ENCODE data around the gene UBXN2A. TPM values are rescaled to one million over a fixed set of nuclear protein-coding genes. Genes with fewer than 3 reads are reported as not detected.

UBXN2A gene
- total and polyA plus RNA-seq, 10 of the 15 experiments (the other 5 are each of a cell fraction or from before 2014, with no cell fraction given), result 3.7 to 23.5 (median 14.6) TPM

GRCh38 chr2:23939987-23940717, at the start of gene UBXN2A (continued):
- TF ChIP-seq RFX5 (IDR thresholded peaks at IDR 0.05; ENCODE audit: low read depth, low read length) (no peak), ZBTB33 (IDR thresholded peaks at IDR 0.05) (no peak), CHD2 (IDR thresholded peaks at IDR 0.05; ENCODE audit: borderline replicate concordance, low read depth, low read length) (0 out of 2 replicates have a peak, but pooled peaks have one; percentile 14), NFIC (IDR thresholded peaks at IDR 0.05; ENCODE audit: low read depth, low read length) (no peak), SKIL (IDR thresholded peaks at IDR 0.05; ENCODE audit: low read depth, poor library complexity, severe bottlenecking) (no peak), CUX1 (IDR thresholded peaks at IDR 0.05; ENCODE audit: insufficient replicate concordance, low read depth, low read length) (no peak), IKZF2 (IDR thresholded peaks at IDR 0.05) (no peak), SRF (IDR thresholded peaks at IDR 0.05; ENCODE audit: low read depth in 2 of 2, low read length in 2 of 2) (no peak), SMAD5 (IDR thresholded peaks at IDR 0.05; ENCODE audit: low read depth) (no peak), BCL11A (IDR thresholded peaks at IDR 0.05; ENCODE audit: low read depth, low read length) (no peak), RAD51 (IDR thresholded peaks at IDR 0.05) (no peak), TBL1XR1 (IDR thresholded peaks at IDR 0.05; ENCODE audit: low read depth, low read length) (no peak), STAT1 (conservative IDR thresholded peaks at IDR 0.05) (no peak), RCOR1 (conservative IDR thresholded peaks at IDR 0.05; ENCODE audit: low read depth, low read length) (no peak), SUZ12 (IDR thresholded peaks at IDR 0.05; ENCODE audit: unreplicated experiment) (no peak), TCF7 (IDR thresholded peaks at IDR 0.05; ENCODE audit: borderline replicate concordance) (no peak), IKZF1 (conservative IDR thresholded peaks at IDR 0.05) (peak; percentile 79), BACH1 (IDR thresholded peaks at IDR 0.05; ENCODE audit: borderline replicate concordance) (peak; percentile 86), CBX3 (IDR thresholded peaks at IDR 0.05; ENCODE audit: borderline replicate concordance, low read depth) (no peak), ZNF24 (IDR thresholded peaks at IDR 0.05) (0 out of 2 replicates have a peak, but pooled peaks have one; percentile 48)
